Measurements from ENCODE around the gene EXOC6B.

DNA sequence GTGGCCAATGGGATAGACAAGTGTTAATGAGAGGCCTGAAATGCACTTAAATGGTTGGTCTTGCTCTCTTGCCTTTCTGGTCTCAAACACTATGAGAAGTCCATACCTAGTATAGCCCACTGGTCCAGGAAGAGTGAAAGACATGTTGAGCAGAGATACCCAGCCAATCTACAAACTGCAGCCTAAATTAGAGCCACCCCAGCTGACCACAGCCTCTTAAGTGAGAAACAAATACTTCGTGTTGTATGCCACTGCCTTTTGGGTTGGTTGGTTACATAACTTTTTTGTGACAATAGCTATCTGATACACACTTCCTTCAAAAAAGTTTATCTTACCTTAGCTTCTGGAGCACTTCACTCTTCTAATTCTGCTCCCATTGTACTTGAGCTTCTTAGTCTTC is 8.8 kb upstream of the EXOC6B start:
- TF ChIP-seq CEBPB (IDR thresholded peaks at IDR 0.05; ENCODE audit: borderline replicate concordance in 1 of 2, low read depth in 2 of 2, low read length in 2 of 2) = no peak
- TF ChIP-seq RCOR1 (conservative IDR thresholded peaks at IDR 0.05; ENCODE audit: low read depth, low read length) = no peak
- TF ChIP-seq EZH2 (IDR thresholded peaks at IDR 0.05; ENCODE audit: borderline replicate concordance, control insufficient read depth, low read depth, low read length) = no peak
- no peak for TF ChIP-seq EP300 (IDR thresholded peaks at IDR 0.05; ENCODE audit: borderline replicate concordance in 1 of 2, control insufficient read depth in 1 of 2, low read depth in 2 of 2, low read length in 2 of 2)
- TF ChIP-seq, protein P1, sequence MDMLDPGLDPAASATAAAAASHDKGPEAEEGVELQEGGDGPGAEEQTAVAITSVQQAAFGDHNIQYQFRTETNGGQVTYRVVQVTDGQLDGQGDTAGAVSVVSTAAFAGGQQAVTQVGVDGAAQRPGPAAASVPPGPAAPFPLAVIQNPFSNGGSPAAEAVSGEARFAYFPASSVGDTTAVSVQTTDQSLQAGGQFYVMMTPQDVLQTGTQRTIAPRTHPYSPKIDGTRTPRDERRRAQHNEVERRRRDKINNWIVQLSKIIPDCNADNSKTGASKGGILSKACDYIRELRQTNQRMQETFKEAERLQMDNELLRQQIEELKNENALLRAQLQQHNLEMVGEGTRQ (IDR thresholded peaks at IDR 0.05; ENCODE audit: borderline replicate concordance, low read depth, low read length) = no peak

Data from GM12878 (cell line).